NCI-H510A (cell line): ENCODE measurements around the gene KLK7.
"Not testable (repeated sequence)": the region's sequence is repeated elsewhere in the genome, so short reads cannot be mapped to it uniquely, and the experiment has no call there.

Experiments used
- DNase-seq: peaks from one replicate; lab custom pipeline; 2025; lab: John Stamatoyannopoulos, UW

The KLK7 gene

DNA sequence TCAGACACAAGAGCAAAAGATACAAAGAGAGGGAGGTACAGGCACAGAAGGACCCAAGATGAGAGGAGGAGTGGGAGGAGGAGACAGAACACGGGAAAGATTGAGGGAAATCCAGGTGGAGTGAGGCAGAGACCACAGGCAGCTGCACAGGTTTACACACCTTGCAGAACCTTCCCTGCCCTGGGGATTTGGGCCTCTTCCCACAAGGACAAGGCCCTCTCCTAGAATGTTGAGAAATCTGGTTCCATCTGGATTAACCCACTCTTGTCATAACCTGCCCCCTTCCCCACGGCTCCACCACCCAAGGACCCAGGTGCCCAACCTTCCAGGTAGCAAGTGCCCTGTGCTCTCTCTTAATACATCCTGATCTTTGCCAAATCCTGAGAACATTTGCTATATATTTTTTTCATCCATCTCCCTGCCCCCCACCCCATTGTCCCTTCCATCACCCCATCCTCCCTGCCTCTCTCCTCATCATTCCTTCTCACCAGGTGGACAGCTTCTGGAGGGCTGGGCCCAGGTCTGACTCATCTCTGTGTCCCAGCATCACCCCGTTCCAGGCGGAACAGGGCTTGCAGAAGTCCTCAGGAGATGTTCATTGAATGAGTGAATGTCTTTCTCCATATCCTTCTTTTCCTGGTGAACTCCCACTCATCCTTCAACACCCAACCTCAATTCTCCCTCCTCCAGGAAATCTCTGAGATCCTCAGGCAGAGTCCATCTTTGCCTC lies 26.5 kb upstream of the KLK7 start:
- DNase-seq: no peak

DNA sequence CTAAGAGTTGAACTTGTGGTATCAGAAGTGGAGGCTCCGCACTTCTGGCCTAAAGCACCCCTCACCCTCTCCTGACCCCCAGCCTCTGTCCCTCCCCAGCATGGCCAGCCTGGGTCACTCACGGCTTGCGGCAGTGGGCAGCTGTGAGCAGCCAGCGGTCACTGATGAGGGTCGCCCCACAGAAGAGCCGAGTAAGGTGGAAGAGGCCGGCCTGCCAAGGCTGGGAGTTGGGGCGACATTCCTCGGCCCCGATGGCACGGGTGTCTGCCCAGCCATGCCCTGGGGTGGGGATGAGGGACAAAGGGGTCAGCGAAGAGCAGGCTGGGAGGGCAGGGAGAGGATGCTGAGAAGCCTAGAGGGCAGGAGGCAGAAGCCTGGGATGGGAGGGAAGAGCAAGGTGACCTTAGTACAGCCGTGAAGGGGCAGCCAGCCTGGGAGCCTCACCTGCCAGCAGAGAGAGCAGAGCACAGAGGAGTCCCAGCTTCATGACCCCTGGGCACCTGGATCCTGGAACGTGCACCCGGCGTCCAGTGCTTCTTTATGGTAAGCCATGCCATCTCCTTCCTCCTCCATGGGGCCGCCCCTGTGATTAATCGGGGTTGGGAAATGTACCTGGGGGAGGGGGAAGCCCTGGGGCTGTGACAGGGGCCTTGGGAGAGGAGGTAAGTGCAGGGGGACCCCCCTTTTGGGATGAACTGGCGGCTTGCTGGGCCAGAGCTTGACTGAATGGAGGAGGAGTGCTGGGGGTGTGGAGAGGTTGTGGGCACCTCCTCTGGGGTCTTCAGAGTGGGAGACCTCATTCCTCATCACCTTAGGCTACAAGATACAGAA lies 25.6 kb upstream of the KLK7 start:
- DNase-seq: no peak

DNA sequence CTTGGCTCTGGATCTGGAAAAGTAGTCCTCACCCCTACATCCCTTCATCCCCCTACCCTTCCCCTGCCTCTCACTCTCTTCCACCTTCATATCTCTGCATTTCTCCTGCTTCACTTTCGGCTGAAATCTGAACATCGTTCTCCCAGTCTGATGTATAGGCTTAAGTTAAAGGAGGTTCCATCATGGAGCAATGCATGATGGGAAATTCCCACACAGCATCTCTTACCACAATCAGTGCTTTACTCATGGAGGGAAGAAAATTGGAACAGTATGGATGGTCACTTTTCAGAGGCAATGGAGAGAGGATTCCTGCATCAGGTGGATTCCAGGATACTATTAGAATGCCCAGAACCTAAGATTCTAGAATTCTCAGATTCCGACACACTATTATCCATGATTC lies 23.8 kb upstream of the KLK7 start:
- DNase-seq: no peak

DNA sequence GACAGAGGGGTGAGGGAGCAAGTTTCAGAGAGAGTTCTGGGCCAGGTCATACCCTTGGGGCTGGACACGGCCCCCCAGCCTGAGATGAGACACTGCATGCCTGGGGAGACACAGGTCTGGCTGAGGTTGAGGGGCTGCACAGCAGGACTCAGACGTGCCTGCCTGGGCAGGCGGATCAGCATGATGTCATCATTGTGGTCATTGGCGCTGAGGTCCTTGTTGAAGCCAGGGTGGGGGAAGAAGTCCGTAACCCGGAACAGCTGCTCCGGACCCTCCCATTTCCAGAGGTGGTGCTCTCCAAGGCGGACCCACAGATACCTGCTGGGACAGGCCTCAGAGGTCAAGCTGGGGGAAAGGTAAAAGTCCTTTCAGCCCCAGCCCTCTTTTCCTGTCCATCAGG lies 22.7 kb upstream of the KLK7 start:
- DNase-seq: no peak

DNA sequence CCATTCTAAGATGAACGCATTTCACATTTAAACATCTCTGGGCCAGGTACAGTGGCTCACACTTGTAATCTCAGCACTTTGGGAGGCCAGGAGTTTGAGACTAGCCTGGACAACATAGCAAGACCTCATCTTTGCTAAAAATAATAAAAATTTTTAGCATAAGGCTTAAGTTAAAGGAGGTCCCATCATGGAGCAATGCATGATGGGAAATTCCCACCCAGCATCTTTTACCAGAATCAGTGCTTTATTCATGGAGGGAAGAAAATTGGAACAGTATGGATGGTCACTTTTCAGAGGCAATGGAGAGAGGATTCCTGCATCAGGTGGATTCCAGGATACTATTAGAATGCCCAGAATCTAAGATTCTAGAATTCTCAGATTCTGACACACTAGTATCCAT lies 21.5 kb upstream of the KLK7 start:
- no peak for DNase-seq

DNA sequence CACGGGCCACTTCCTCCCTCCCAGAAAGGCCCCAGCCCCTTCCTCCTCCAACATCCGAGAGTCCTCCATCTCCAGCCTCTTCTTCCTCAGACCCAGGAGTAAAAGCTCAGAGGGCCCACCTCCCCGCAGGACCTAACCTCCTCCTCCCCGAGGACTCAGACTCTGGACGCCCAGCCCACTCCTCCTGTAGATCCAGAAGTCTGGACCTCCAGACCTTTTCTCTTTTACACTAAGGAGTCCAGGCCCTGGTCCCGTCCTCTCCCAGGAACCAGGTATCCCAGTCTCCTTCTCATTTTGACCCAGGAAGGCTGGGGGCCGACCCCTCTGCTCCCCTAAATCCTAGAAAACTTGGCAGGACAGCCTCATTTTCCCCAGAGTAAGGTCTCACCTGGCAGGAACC lies 19.6 kb upstream of the KLK7 start:
- no peak for DNase-seq

DNA sequence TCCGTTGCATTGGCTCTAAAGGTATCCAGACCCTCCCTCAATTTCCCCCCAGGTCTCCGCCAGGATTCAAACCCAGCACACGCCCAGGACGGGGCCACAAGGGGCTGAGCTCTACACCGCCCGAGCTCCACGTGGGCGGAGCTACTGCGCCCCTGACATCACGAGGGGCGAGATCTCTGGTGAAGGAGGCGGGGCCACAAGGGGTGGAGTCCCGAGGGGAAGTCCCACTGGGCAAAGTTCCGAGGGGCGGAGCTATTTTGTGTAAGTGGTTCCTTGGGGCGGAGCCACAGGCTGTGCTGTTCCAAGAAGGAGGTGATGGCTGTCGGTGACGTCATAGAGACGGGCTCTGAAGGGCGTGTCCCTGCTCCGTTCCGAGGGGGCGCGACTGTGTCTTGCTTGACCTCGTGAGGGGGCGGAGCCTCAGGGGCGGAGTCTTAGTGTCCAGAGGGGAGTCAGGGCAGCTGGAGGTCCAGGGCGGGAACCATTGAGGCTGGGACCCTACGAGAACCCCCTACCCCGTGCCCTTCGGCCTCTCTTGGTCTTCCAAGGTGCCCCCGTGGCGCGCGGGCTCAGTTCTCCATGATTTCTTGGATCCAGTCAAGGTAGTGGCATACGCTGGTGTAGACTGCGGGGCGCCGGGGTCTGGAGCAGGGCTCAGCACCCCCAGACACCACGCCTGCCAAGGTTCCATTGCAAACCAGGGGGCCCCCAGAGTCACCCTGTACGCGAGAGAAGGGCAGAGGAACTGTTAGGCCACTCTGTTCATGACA lies 19.0 kb upstream of the KLK7 start:
- no peak for DNase-seq

DNA sequence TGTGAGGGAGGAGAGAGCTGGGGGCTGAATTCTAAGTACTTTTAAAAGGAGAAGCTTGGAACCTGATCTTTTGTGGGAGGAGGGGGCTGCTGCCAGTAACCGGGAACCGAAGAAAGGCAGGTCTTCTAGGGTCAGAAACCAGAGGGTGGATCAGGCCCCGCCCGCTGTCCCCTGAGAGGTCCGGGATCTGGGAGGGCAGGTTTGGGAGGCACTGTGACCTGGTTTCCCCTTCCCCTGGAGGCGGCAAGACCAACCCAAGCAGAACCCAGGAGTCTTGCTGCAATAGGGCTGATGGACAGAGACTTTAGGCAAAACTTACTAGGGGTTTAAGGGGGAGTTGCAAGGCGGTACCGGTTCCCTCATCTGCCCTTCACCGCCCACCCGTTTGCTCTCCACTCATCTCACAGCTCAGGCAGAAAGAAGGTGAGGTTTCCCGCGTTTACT lies 18.4 kb upstream of the KLK7 start:
- DNase-seq: no peak

DNA sequence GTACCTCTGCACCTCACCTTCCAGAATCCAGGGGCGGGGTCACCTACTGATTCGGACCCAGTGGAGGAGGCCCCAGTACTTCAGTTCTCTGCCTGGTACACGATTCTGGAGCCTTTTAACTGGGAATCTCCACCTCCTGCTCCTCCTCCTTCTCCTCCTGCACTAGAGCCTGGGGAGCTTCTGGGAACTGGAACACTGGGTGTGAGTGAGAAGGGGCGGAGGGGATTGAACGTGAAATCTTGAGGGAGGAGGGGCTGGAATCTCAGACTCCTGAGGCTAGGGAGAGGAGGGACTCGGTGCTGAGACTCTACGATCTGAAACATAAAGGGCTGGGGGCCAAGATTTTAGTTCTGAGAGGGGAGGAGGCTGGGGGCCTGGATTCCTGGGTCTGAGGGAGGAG lies 17.8 kb upstream of the KLK7 start, which contains the start of gene KLK8:
KLK8 (minus strand) TSS at position 90 of the 400 bp plus-strand sequence. CDS start 437 bp downstream, outside the sequence.
- DNase-seq: no peak

DNA sequence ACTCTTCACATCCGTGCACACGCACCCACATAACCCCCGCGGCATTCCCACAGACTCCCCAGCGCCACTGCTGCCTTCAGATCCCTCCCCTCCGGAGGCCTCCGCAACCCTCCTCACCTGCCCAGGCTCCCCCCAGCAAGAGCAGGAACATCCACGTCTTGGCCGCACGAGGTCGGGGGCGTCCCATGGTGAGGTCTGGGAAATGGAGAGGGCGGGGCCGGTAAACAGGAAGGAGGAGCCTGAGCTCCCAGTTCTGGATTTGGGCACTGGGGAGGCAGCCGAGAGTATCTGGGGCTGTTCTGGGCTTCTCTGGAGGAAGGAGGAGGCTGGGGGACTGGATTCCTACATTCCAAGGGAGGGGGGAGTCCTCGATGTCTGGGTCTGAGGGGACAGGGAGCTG lies 17.3 kb upstream of the KLK7 start:
- no peak for DNase-seq

DNA sequence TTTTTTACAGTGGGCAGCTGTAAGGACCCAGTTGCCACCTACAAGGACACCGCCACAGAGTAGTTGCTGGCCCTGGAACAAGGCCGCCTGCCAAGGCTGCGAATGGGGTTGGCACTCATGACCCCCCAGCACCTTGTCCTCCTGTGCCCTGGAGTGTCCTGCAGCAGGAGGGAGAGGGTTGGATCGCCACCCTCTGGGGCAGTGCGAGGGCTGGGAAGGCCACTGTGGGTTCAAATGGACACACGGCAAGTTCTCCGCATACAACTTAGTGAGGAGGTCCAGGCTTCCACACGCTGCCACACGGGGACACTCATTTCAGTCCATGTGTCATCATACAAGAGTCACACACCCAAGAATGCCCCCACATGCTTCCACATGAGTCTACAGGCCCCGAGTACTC lies 16.7 kb upstream of the KLK7 start:
- no peak for DNase-seq

DNA sequence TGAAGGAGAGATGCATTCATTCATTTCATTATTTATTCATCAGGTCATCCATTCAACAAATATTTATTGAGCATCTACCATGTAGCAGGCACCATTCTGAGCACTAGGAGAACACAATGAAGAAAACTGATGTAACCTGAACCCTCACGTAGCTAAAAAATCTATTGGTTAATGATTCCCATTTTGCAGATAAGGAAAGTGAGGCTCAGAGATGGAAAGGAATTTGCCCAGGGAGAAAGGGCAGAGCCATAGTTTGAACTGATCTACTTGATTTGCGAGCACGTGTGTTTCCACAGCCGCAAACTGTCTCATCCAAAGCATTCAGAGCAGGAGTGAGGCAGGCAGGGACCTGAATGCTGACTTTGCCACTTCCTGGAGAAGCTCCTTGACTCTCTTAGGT lies 15.0 kb upstream of the KLK7 start:
- no peak for DNase-seq

DNA sequence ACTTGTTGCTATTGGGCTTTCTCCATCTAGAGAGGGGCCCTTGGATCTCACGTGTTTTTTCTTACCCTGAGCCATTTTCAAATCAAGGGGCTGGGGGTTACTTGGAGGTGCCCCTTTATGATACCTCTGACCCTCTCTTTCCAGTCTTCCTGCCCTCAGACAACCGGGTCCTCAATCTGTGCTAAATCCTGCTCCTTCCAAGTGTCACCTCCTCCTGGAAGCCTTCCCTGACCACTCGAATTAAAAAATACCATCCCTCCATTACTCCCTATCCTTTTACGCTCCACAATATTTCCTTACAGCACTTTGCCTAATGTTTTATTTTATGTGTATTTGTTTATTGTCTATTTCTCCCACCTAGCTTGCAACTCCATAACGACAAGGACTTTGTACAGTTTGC lies 14.3 kb upstream of the KLK7 start:
- DNase-seq: no peak

DNA sequence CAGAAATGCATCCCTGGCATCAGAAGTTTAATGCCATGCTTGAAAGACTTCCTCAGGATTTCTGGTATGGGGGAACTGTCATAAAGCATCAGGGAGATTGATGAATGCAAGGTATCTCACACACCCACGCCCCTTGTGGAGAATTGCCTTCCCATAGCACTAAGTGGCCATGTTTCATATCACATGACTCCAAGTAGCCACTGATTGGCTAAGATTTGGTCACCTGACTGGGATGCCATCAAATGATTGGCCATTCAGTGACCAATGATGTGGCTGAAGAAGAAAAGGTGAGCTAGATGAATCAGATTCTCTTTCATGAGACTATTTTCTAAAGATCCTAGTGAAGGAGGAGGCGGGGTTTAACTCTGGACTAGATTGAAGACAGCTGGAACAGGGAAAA lies 10.4 kb upstream of the KLK7 start:
- no peak for DNase-seq

DNA sequence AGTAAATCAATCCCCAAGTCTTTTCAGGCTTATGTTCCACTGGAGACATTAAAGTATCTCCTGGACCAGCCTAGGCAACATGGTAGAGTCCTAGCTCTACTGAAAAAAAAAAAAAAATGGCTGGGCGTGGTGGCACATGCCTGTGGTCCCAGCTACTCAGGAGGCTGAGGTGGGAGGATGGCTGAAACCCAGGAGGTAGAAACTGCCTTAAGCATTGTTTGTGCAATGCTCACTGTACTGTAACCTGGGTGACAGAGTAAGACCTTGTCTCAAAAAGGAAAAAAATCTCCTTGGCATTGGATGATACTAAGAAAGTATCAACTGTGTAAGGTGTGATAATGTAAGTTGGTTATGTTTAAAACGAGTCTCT lies 8.9 kb upstream of the KLK7 start:
- no peak for DNase-seq

DNA sequence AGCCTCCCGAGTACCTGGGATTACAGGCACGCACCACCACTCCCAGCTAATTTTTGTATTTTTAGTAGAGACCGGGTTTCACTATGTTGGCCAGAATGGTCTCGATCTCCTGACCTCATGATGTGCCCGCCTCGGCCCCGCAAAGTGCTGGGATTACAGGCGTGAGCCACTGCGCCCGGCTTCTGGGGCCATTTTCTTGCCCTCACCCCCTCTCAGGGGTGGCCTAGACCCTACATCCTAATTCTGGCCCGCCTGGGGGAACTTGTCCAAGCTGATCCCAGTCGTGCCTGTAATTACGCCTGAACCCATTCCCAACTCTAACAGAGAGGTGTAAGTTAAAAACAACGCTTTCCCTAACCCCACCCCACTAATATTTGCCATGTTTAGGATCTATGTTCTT lies 699 bp upstream of the KLK7 start:
- DNase-seq: not testable (repeated sequence)

DNA sequence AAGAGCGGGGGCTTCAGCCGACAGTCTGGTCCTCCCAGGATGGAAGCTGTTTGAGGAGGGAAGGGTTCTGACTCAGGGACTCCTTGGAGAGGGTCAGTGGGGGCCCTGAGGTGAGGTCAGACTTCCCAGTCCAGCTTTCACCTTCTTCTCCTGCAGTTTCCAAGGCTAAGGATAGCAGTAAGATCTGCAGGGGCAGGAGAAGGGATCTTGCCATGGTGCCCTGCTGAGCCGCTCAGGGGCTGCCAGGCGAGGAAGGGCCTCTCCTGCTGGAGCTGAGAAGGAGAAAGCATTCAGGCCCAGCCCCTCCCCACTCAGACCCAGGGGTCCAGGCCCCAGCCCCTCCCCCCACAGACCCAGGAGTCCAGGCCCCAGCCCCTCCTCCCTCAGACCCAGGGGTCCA lies 1.5 kb downstream of the KLK7 start:
- no peak for DNase-seq

DNA sequence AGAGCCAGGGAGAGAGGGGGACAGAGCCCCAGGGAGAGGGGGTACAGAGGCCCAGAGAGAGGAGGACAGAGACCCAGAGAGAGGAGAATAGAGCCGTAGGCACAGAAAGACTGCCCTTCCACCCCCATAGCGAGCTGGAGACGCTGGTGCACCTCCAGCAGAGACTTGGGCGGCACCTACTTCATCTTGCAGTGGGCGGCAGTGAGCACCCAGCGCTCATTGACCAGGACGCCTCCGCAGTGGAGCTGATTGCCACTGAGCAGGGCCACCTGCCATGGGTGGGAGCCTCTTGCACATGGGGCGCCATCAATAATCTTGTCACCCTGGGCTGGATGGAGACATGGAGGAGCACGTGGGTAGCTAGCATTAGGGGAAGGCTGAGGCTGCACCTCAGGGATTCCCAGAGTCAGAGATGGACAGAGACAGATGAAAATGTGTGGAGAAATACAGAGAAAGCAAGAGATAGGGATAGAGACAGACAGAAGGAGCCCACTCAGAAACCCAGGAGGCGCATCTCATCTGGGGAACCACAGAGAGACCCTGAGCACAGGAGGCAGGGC lies 2.0 kb downstream of the KLK7 start:
- no peak for DNase-seq

DNA sequence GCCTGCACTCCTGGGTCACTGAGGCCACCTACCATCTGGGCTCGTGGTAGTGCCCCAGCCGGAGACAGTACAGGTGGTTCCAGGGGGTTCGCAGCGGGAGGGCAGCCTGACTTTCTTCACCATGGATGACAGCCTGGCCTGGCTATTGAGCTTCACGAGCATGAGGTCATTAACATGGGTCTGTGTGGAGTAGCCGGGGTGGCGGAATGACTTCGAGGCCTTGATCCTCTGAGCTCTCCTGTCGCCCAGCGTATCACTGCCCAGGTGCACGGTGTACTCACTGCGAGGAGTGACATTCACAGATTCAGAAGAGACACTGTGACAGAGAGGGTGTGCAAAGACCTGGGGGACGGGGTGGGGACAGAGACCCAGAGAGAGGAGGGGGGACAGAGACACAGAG lies 3.5 kb downstream of the KLK7 start:
- DNase-seq: no peak

DNA sequence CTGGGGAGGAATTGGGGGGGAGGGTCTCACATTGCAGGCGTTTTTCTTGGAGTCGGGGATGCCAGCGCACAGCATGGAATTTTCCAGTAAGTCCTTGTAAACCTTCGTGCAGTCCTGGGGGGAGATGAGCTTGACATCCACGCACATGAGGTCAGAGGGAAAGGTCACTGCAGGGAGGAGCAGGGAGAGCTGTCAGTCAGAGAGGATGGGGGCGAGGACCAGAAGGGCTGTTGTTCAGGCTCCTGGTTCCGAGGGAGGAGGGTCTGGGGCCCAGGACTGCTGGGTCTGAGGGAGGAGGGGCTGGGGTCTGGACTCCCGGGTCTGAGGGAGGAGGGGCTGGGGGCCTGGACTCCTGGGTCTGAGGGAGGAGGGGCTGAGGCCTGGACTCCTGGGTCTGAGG lies 4.0 kb downstream of the KLK7 start:
- no peak for DNase-seq

DNA sequence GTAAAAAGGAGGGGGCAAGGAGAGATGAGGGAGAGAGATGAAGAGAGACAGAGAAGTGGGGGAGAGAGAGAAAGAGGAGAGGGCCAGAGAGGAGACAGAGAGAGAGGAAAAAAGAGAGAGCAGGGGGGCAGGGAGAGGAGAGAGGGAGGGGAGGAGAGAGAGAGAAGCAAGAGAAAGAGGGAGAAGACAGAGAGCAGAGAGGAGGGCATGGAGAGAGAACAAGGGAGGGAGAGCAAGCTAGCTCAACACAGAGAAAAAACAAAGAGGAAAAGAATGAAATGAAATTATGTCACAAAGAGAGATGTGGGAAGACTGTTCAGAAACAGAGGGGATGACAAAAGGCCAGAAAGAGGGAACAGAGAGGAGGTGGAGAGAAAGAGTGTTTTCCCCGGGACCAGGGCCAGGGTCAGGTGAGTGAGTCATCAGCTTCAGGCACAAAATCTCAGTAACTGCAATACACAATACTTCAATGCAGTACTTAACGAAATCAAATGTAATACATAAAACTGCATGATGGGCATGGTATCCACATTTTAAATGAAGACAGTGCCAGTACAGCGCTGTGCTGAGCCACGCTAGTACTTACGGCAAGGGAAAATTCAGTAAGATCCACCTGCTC lies 4.8 kb downstream of the KLK7 start:
- DNase-seq: no peak

DNA sequence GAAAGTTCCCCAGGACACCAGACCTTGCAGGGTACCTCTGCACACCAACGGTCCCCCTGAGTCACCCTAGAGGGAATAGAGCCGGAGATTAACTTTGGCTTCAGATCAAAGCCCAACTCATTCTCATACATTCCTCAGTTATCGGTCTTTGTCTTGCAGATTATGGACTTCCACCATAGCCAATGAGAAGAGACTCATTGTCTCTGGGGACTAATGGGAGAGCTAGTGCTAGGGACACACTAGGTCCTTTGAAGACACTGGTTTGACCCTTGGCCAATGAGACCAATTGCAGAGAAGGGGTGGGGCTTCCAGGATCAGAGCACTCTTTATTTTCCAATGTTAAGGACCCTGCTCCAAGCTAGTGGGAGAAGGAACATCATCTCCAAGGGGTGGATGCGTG lies 6.1 kb downstream of the KLK7 start:
- DNase-seq: no peak
